Progenitor cell of endocrine pancreas (in vitro differentiated cells): Measurements from ENCODE around the gene LRG1. TPM values are rescaled to one million over a fixed set of nuclear protein-coding genes. Genes with fewer than 3 reads are reported as not detected.

Experiments used
- DNase-seq: peaks from one replicate; pipeline ENCODE4 v3.0.0; 2021; ENCODE audit warnings: low spot score; ENCODE audit not compliant: unreplicated experiment
- H3K27ac Mint-ChIP-seq: 2 replicates; pipeline ENCODE4 v1.8.0; 2021; ENCODE audit warnings: mild to moderate bottlenecking, moderate library complexity, mixed read lengths
- H3K27me3 Mint-ChIP-seq: 2 replicates; pipeline ENCODE4 v1.8.0; 2021; ENCODE audit warnings: mixed read lengths
- H3K36me3 Mint-ChIP-seq: 2 replicates; pipeline ENCODE4 v1.8.0; 2022; ENCODE audit warnings: mixed read lengths; ENCODE audit not compliant: insufficient read depth
- H3K4me1 Mint-ChIP-seq: 2 replicates; pipeline ENCODE4 v1.8.0; 2021; ENCODE audit warnings: low read depth, mixed read lengths
- H3K4me3 Mint-ChIP-seq: 2 replicates; pipeline ENCODE4 v1.8.0; 2021; ENCODE audit warnings: low read depth, mild to moderate bottlenecking, moderate library complexity, mixed read lengths
- H3K9me3 Mint-ChIP-seq: 2 replicates; pipeline ENCODE4 v1.8.0; 2021; ENCODE audit warnings: low read depth, mixed read lengths
- CTCF ChIP-seq: fragments of 200-600 bp; sonication (generic); IDR thresholded peaks from one replicate; pipeline ENCODE4 v1.5.0; 2021; ENCODE audit warnings: antibody characterized with exemption, mild to moderate bottlenecking; ENCODE audit not compliant: unreplicated experiment
- long read RNA-seq: library from polyadenylated mRNA; unstranded; transcript quantifications from one replicate; pipeline ENCODE4 v2.0.0, GENCODE V29; 2020
- total RNA-seq: library from RNA; stranded (reverse); gene quantifications from 2 replicates; pipeline ENCODE4 v1.2.1, GENCODE V29; 2021

LRG1 gene
- total RNA-seq: 0.34 and 0.51 TPM in 2 replicates
- long read RNA-seq: 0 reads

GRCh38 chr19:4539693-4540581, at the start of gene LRG1:
LRG1 (minus strand) TSS chr19:4540036; CDS start chr19:4540013, 23 bp downstream.
- TF ChIP-seq CTCF: no peak
- DNase-seq: no peak
- no peak within 1 kb of the TSS for H3K4me3 Mint-ChIP-seq
- H3K27ac Mint-ChIP-seq: no peak within 1 kb of the TSS
- H3K36me3 Mint-ChIP-seq: no peaks in the 10 kb centered on the region
- no peaks in the 10 kb centered on the region for H3K9me3 Mint-ChIP-seq
- no peaks in the 10 kb centered on the region for H3K4me1 Mint-ChIP-seq
- no peaks in the 10 kb centered on the region for H3K27me3 Mint-ChIP-seq

- Mint-ChIP-seq H3K4me3 (no peak overlapping the region), H3K9me3 (no peaks in the 10 kb centered on the region)
- no peak for DNase-seq
Observed at GRCh38 chr19:4588291-4588761, 48.5 kb upstream of the LRG1 start.

GRCh38 chr19:4587527-4587926, 47.7 kb upstream of the LRG1 start:
- Mint-ChIP-seq H3K27ac (no peak overlapping the region), H3K36me3 (no peaks in the 10 kb centered on the region), H3K27me3 (peaks cover 50% of the 10 kb centered on the region), H3K9me3 (no peaks in the 10 kb centered on the region), H3K4me3 (no peak overlapping the region), H3K4me1 (no peaks in the 10 kb centered on the region)
- TF ChIP-seq CTCF: no peak
- no peak for DNase-seq

More at GRCh38 chr19:4588291-4588761, 48.5 kb upstream of the LRG1 start:
- Mint-ChIP-seq H3K36me3 (no peaks in the 10 kb centered on the region), H3K27ac (no peak overlapping the region), H3K27me3 (peaks cover 51% of the 10 kb centered on the region), H3K4me1 (no peaks in the 10 kb centered on the region)
- no peak for TF ChIP-seq CTCF

- H3K27me3 Mint-ChIP-seq: peaks cover 54% of the 10 kb centered on the region
Observed at GRCh38 chr19:4586691-4587090, 46.9 kb upstream of the LRG1 start.

GRCh38 chr19:4586245-4586644, 46.4 kb upstream of the LRG1 start:
- no peak overlapping the region for H3K4me3 Mint-ChIP-seq

More at GRCh38 chr19:4586691-4587090, 46.9 kb upstream of the LRG1 start:
- no peak for TF ChIP-seq CTCF
- Mint-ChIP-seq H3K4me1 (peaks cover 3% of the 10 kb centered on the region), H3K4me3 (no peak overlapping the region), H3K36me3 (no peaks in the 10 kb centered on the region), H3K9me3 (no peaks in the 10 kb centered on the region), H3K27ac (no peak overlapping the region)
- DNase-seq: no peak

More at GRCh38 chr19:4586245-4586644, 46.4 kb upstream of the LRG1 start:
- Mint-ChIP-seq H3K27ac (no peak overlapping the region), H3K9me3 (no peaks in the 10 kb centered on the region), H3K36me3 (no peaks in the 10 kb centered on the region), H3K27me3 (peaks cover 50% of the 10 kb centered on the region), H3K4me1 (peaks cover 3% of the 10 kb centered on the region)
- no peak for DNase-seq
- TF ChIP-seq CTCF: no peak
